Measurements from ENCODE around the gene MRPL9.

- no peak for TF ChIP-seq CTCF (IDR thresholded peaks at IDR 0.05; ENCODE audit: low read depth, low read length)
- TF ChIP-seq EZH2phosphoT487 (IDR thresholded peaks at IDR 0.05; ENCODE audit: low read depth) = no peak
Observed at GRCh38 chr1:151783796-151784195, 20.5 kb upstream of the MRPL9 start.
